HG03060 (cell line): Measurements from ENCODE around the gene TMEM35A.
"Not testable (repeated sequence)": the region's sequence is repeated elsewhere in the genome, so short reads cannot be mapped to it uniquely, and the experiment has no call there.

Experiments
- ATAC-seq: cut with Tn5 transposase; IDR thresholded peaks from one replicate; pipeline ENCODE4 v1.9.1; 2021; ENCODE audit warnings: low read depth, moderate number of reproducible peaks; ENCODE audit not compliant: unreplicated experiment

TMEM35A gene

DNA sequence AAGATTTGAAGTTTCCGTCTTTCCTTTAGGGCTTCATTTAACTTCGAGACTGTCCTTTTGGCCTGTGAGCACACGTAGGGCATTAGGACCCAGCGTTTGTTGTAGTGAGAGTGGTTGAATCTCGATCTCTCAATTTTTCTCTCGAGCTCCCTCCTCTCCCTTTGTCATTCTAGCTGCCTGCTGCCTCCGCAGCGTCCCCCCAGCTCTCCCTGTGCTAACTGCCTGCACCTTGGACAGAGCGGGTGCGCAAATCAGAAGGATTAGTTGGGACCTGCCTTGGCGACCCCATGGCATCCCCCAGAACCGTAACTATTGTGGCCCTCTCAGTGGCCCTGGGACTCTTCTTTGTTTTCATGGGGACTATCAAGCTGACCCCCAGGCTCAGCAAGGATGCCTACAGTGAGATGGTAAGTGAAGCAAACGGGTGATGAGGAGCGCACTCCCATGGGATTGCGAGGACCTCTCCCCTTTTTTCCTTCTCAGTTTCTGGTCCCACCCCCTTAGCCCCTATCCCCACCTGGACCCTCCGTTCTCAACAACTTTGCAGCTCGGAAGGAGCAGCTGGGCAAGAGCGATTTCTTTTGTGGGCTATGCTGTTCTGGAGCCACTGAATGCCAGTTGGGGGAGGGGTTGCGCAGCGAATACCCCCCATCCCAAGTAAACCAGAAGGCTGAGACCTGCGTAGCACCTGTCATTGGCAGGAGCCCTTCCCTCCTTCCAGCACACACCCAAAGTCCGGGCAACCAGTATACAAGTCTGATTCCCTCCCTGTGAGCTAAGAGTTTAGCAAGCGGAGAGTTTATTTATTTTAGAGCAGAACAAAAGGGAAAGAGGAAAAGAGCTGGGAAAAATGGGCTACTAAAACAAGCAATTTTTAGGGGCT lies at the start of gene TMEM35A:
TSS of gene TMEM35A (plus strand) at position 164 of the 883 bp plus-strand sequence. CDS start at position 288, 124 bp downstream.
- no peak for ATAC-seq

- no peak for ATAC-seq
These were observed 49.0 kb upstream of the TMEM35A start for GRCh38 chrX:101029665-101030064.

- no peak for ATAC-seq
These were observed 41.4 kb upstream of the TMEM35A start for GRCh38 chrX:101037231-101037630.

DNA sequence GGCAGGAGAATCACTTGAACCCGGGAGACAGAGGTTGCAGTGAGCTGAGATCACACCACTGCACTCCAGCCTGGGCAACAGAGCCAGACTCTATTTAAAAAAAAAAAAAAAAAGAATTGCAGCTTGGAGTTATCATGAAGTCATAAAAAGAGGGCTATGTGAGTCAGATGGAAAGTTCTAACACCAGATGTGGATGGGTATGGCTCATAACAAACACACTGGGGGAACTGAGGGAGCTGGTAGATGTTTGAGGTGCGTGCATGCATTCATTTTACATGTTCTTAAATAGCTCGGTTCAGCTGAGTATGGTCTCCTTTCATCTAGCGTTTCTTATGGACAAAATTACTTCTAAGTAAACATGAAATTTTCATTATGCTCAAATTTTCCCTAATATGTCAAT lies 38.5 kb upstream of the TMEM35A start:
- ATAC-seq = no peak

DNA sequence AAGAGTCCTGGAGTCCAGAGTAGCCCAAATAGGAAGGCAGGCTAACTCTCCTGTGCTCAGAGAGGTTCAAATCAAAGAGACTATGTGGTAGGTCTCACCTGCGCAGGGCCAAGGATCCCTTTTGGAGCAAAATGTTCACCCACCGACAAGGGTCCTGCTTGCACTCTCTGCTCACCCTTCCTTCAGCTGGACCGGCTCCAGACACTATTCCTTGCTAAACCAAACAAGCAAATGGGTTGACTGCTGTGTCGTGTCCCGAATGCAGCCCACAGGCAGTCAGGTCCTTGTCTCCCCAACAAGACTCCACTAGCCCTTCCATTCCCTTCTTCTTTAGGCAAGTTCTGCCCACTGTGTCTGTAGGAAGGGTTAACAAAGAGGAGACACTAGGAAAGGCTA lies 27.5 kb upstream of the TMEM35A start:
- no peak for ATAC-seq

DNA sequence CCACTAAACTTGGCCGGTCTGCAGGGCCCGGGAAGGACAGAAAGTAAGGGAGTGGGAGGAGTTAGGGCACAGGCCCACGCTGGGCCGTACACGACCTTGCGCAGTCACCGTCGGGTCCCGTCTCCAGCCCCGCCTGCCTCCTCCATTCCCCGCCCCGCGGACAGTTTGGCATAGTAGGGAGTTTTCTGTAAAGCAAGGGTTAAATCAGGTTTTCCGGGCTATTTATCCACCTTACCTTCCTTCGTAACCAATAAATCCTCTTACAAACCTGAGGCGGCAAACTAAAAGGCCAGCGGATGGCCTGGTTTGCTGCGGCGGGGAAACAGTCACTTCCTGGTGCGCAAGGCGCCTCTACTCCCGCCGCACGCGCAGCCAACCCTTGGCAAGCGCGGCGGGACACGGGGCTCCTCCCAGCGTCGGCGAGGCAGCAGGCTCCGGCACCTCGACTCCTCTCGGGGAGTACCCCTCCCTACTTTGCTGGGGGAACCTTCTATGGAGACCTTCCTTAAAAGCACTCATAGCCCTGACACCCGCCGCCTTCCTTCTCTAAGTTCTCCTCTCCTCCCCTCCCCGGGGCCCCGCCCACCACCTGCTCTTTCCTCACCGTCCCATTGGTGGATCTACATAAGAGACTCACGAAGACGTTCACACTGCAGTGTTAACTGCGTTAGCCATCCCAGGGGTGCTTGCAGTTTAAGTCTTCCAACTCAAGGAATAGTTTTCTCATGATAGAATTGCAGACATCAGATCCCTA lies 27.0 kb upstream of the TMEM35A start, which contains the start of gene TRMT2B:
TSS of gene TRMT2B (minus strand) at position 563 of the 754 bp plus-strand sequence. CDS start 9,822 bp downstream, outside the sequence.
- ATAC-seq = peak; percentile 72

DNA sequence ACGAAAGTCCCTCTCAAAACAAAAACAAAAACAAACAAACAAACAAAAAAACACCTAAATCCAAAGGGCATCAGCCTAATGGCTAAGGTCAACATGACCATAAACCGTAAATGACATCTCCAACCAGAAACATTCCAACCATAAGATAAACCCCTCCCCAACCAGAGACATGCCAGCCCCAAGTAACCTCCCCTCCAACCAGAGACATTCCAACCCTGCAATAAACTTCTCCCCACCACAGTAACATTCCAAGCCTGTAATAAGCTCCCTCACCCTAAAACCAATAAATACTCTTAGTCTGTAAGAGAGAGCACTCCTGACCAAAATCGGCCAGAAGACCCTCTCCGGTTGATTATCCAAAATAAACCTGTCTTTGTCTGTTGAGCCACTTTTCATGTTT lies 22.1 kb upstream of the TMEM35A start:
- not testable (repeated sequence) for ATAC-seq

DNA sequence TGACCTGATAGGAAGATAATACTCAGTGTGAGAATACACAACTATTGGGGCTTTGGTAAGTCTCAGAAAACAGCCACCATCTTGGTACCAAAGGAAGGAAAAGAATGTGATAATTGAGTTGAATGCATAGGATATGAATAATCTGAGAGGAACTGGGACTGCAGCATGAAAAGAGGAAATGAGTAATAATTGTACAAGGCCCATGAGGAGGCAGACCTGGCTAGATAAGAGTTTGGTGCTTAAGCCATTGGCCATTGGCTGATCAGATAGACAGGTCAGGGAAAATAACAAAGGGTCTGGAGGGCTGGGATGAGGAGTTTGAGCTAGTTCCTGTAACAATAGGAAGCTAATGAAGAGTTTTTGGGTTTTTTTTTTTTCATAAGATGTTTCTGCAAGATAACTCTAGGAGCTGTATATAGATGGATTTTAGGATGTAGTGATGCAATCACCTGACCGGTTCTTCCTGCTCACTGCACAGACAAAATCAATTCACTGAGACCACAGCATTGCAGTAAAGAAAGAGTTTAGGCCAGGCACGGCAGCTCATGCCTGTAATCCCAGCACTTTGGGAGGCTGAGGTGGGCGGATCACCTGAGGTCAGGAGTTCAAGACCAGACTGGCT lies 21.5 kb upstream of the TMEM35A start:
- ATAC-seq = peak; percentile 91

DNA sequence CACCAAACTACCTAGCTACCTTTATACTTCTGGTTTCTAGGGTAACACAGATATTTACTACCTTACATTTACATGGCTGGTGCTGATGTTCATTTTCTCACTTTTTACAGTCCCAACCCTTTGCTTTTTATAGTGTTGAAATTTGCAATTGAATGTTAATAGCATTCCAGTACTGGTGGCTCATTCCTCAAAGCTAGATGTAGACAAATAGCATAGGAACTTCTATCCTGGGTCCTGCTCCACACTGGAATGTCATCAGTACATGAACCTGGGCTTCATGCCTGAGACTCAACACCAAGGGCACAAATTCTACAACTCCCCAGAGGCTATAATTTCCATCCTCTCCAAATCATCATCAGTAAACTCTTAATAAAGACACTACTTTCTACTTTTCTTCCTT lies 16.5 kb upstream of the TMEM35A start:
- no peak for ATAC-seq

- ATAC-seq = no peak
These were observed 7.1 kb upstream of the TMEM35A start for GRCh38 chrX:101071582-101071981.

DNA sequence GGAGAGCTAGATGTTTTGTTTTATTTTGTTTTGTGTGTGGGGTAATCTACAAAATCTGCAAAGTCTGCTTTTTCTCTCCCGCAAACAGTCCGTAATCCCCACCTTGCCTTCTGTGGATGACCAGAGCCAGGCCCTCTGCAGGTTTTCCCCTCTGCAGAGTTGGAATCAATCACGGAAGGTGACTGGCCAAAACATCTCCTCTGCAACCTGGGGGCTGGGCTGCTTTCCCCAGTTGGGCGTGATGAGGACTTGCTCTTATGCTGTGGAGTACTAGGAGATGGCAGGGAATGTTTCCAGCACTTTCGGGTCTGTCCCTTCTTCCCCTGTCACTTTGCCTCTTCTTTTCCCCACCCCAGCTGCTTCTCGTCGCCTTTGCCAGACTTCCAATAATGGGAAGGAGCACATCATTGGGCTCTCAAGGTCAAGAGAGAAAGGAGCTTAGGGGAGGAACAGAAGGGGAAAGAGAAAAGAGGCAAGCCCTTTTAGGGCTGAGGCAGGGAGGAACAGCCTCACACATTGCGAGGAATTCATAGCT lies 1.1 kb downstream of the TMEM35A start:
- no peak for ATAC-seq

- ATAC-seq = no peak
These were observed 1.8 kb downstream of the TMEM35A start for GRCh38 chrX:101080326-101081124.

DNA sequence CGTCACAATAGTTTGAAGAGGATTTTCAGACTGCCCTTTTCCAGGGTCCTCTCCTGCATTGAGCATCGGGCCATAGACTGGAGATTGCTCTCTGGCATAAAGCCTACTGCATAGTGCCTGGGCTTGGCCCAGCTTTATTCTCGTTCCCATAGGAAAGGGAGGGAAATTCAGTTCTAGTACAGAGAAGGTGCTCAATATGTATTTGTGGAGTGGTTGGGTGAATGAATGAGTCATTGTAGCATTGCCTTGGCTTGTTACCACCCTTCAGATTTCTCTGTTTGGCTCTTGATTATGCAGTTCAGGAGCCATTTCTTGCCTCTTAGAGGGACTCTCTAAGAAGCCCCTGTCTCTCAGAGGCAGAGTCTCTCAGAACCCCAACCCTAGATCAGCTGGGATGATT lies 2.6 kb downstream of the TMEM35A start:
- no peak for ATAC-seq

DNA sequence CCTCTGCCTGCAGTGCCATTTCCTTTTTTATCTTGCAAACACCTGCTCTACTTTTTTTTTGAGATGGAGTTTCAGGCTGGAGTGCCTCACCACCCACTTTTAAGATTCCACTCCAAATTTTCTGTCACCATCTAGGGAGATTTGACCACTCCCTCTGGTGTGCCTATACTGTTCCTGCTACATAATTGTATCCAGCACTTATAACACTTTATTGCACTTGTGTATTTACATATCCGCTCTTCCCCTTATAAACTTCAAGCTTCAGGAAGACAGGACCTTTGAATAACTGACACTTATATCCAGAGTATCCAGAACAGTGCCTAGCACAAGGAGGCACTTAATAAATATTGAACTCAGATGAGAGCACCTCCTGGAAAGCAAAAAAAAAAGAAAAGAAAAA lies 13.1 kb downstream of the TMEM35A start:
- ATAC-seq = no peak

DNA sequence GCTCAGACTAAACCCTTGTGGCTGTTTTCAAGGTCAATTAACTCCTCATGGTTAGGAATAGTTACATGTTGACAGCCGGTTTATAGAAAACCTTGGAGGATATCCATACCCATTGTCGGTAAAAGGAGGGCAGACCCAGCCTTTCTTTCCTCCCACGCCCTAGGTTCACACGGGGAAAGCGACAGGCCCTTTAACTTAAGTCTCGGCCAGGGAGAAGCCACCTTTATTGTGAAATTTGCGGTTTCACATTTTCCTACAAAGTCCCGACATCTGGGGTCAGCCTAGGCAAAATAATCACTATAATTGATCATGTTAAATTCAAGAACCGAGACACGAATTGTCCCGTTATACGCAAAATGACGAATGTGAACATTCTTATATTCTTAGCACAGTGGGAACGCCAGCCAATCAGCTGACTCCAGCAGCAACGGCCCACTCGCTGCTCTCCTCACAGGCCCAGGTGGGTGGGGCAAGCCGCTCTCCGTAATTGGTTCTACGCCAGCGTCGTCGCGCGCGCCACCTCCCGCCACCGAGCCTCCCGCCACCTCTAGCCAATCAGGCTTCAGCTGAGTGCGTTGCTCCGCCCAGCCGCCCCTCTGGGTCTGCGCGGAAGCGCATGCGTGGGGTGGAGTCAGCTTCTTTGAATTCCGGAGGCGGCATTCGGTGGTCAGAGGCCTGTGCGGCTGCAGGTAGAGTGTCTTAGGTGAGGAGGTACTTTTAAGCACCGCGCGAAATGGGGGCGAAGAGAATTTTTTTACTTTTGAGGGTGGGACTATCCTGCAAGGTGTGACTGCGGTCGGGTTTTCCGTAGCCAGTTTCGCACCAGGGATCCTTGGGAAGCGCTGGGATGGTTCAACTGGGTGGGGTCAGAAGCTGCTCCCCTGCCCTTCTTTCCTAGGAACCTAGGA lies 19.1 kb downstream of the TMEM35A start, which contains the start of gene CENPI:
TSS of gene CENPI (plus strand) at position 659 of the 908 bp plus-strand sequence. CDS start 2,867 bp downstream, outside the sequence.
- ATAC-seq = peak; percentile 99

DNA sequence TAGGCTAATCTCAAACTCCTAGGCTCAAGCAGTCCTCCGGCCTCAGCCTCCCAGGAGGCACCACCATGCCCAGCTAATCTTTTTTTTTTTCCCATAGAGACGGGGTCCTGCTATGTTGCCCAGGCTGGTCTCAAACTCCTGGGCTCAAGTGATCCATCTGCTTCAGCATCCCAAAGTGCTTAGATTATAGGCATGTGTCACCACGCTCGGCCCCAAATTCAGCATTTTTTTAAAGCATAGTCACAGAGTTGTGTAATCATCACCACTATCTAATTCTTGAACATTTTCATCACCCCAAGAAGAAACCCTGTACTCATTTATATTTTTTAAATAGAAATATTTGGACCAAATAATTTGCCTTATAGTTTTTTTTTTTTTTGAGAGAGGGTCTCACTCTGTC lies 29.6 kb downstream of the TMEM35A start:
- ATAC-seq = no peak

DNA sequence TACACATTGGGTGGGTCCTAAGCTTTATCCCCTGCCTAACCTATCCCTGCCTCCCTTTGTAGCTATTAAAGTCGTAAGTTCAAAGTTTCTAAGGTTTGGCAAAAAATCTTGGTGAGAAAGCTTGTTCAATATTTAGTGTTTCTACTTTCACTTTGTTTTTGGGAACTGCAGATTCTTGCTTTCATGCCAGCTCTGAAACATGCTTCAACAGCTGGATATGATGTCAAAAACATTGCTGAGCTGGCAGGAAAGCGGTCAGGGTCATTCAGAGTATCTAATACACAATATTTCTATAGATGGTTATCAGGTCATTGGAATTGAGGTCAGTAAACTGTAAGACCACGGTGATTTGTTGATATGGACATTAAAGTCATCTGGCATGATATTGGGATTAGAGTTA lies 39.0 kb downstream of the TMEM35A start:
- ATAC-seq = no peak

GRCh38 chrX:101136235-101136634 lies 57.6 kb downstream of the TMEM35A start:
- no peak for ATAC-seq
